Keratinocyte (primary cell): Measurements from ENCODE around the gene ZEB1. TPM values are rescaled to one million over a fixed set of nuclear protein-coding genes. Genes with fewer than 3 reads are reported as not detected.

ENCODE experiments used
- DNase-seq: peaks from one replicate; pipeline ENCODE4 v3.0.0-alpha.2; 2011; ENCODE audit warnings: low read depth, missing footprints, low spot score
- FAIRE-seq: peaks from 2 replicates; lab custom pipeline; 2011; peaks lifted over from hg19 to GRCh38; lab: Jason Lieb, UNC
- H2AFZ ChIP-seq: 2 replicates; pipeline ENCODE4 v1.6.0; 2012; ENCODE audit warnings: low read length, control low read depth, inconsistent platforms; ENCODE audit not compliant: control insufficient read depth
- H3K27ac ChIP-seq: 2 replicates; pipeline ENCODE4 v1.5.1; 2011; ENCODE audit warnings: low read length; ENCODE audit not compliant: control insufficient read depth, insufficient read depth
- H3K27me3 ChIP-seq: 3 replicates; pipeline ENCODE4 v1.6.0; 2011; ENCODE audit warnings: low read length; ENCODE audit not compliant: control insufficient read depth, insufficient read depth; ENCODE audit errors: extremely low read depth
- H3K36me3 ChIP-seq, 2 experiments: 2 replicates in 1 of 2; 3 replicates in 1 of 2; pipeline ENCODE4 v1.5.1; 2011; ENCODE audit warnings: low read length in 2 of 2, mild to moderate bottlenecking in 1 of 2; ENCODE audit not compliant: control insufficient read depth in 2 of 2, insufficient read depth in 2 of 2; ENCODE audit errors: extremely low read depth in 1 of 2
- H3K4me1 ChIP-seq: 3 replicates; pipeline ENCODE4 v1.5.1; 2011; ENCODE audit warnings: low read length; ENCODE audit not compliant: control insufficient read depth, insufficient read depth; ENCODE audit errors: extremely low read depth
- H3K4me2 ChIP-seq: 3 replicates; pipeline ENCODE4 v1.6.0; 2011; ENCODE audit warnings: low read depth, low read length; ENCODE audit not compliant: control insufficient read depth, insufficient read depth; ENCODE audit errors: extremely low read depth
- H3K4me3 ChIP-seq, 3 experiments: fragments of 200-600 bp in 1 of 3; sonication (generic) in 1 of 3; 2 replicates in 2 of 3; 3 replicates in 1 of 3; pipeline ENCODE4 v1.5.1; 2011 to 2016; ENCODE audit warnings: low read length in 3 of 3, mild to moderate bottlenecking in 3 of 3, control low read depth in 2 of 3, inconsistent platforms in 1 of 3, low read depth in 1 of 3, mixed read lengths in 1 of 3, mixed run types in 1 of 3, moderate library complexity in 1 of 3; ENCODE audit not compliant: control insufficient read depth in 2 of 3, insufficient read depth in 2 of 3; ENCODE audit errors: extremely low read depth in 1 of 3
- H3K79me2 ChIP-seq: 2 replicates; pipeline ENCODE4 v1.6.0; 2012; ENCODE audit warnings: low read length; ENCODE audit not compliant: control insufficient read depth, insufficient read depth
- H3K9ac ChIP-seq: 3 replicates; pipeline ENCODE4 v1.6.0; 2011; ENCODE audit warnings: low read length; ENCODE audit not compliant: control insufficient read depth, insufficient read depth; ENCODE audit errors: extremely low read depth
- H3K9me1 ChIP-seq: 3 replicates; pipeline ENCODE4 v1.6.0; 2011; ENCODE audit warnings: low read length; ENCODE audit not compliant: control insufficient read depth, insufficient read depth; ENCODE audit errors: extremely low read depth
- H3K9me3 ChIP-seq: 2 replicates; pipeline ENCODE4 v1.5.1; 2012; ENCODE audit warnings: low read depth, low read length; ENCODE audit not compliant: control insufficient read depth
- H4K20me1 ChIP-seq: 3 replicates; pipeline ENCODE4 v1.6.0; 2011; ENCODE audit warnings: low read length; ENCODE audit not compliant: control insufficient read depth, insufficient read depth; ENCODE audit errors: extremely low read depth
- CTCF ChIP-seq, 3 experiments: IDR thresholded peaks in 1 of 3; conservative IDR thresholded peaks in 1 of 3; optimal IDR thresholded peaks in 1 of 3; 2 replicates in 2 of 3; 3 replicates in 1 of 3; pipeline versions ENCODE3 to v1.5.1; 2011; ENCODE audit warnings: low read length in 3 of 3, mild to moderate bottlenecking in 3 of 3, moderate library complexity in 2 of 3, control low read depth in 1 of 3, inconsistent platforms in 1 of 3; ENCODE audit not compliant: insufficient read depth in 2 of 3; ENCODE audit errors: extremely low read depth in 1 of 3
- EZH2 ChIP-seq: IDR thresholded peaks from one replicate; pipeline ENCODE4 v1.6.1; 2012; ENCODE audit warnings: inconsistent platforms, mild to moderate bottlenecking, low read length, moderate library complexity
- dilution Hi-C: fragments of 300-500 bp; cut with MboI; formaldehyde crosslinking; loops from one replicate; pipeline ENCODE4 v1.7.0; 2020; ENCODE audit warnings: low sequenced_read_pairs; ENCODE audit not compliant: extremely low pct_ligation_motif_present
- polyA plus RNA-seq, 5 experiments: library from polyadenylated mRNA; depleted of rRNA in 3 of 5; stranded (reverse) in 3 of 5; stranded (forward) in 1 of 5; unstranded in 1 of 5; fragments of >200 nt; gene quantifications; 1 replicate in 1 of 5; 2 replicates in 3 of 5; 3 replicates in 1 of 5; pipeline versions ENCODE4 v1.2.1 to v1.2.3, GENCODE V29; 2011 to 2012; ENCODE audit warnings: missing spikeins in 2 of 5, low read depth in 1 of 5, low replicate concordance in 1 of 5

Gene ZEB1
- polyA plus RNA-seq, 1 donor (not counting 4 experiments of a cell fraction or from before 2014, with no cell fraction given) = 0.96 TPM

GRCh38 chr10:31340343-31340742, 21.3 kb downstream of the ZEB1 start:
- DNase-seq (no peak), FAIRE-seq (no peak)
- H3K27ac ChIP-seq = no peak overlapping the region
- no peaks in the 10 kb centered on the region for H3K27me3 ChIP-seq
- no peak overlapping the region for H2AFZ ChIP-seq
- dilution Hi-C loops = no loop called here
- H3K4me1 ChIP-seq = no peaks in the 10 kb centered on the region
- H4K20me1 ChIP-seq = no peaks in the 10 kb centered on the region
- TF ChIP-seq CTCF (optimal IDR thresholded peaks at IDR 0.05 in 1 of 3, IDR thresholded peaks at IDR 0.05 in 1 of 3, conservative IDR thresholded peaks at IDR 0.05 in 1 of 3; ENCODE audit: extremely low read depth in 1 of 3, insufficient read depth in 2 of 3, low read length in 3 of 3) = no peak
- no peak for TF ChIP-seq EZH2
- no peak overlapping the region for H3K4me2 ChIP-seq
- H3K9me1 ChIP-seq = no peaks in the 10 kb centered on the region
- no peaks in the 10 kb centered on the region for H3K36me3 ChIP-seq
- no peak overlapping the region for H3K4me3 ChIP-seq
- H3K9ac ChIP-seq = no peak overlapping the region
- no peaks in the 10 kb centered on the region for H3K79me2 ChIP-seq
- no peaks in the 10 kb centered on the region for H3K9me3 ChIP-seq

- dilution Hi-C loops = no loop called here
- no peak for FAIRE-seq
- H4K20me1 ChIP-seq = no peaks in the 10 kb centered on the region
Measured at GRCh38 chr10:31341552-31341951, 22.5 kb downstream of the ZEB1 start.

More at GRCh38 chr10:31341552-31341951, 22.5 kb downstream of the ZEB1 start:
- H3K27ac ChIP-seq = no peak overlapping the region
- H3K79me2 ChIP-seq = no peaks in the 10 kb centered on the region
- TF ChIP-seq EZH2 (no peak), CTCF (optimal IDR thresholded peaks at IDR 0.05 in 1 of 3, IDR thresholded peaks at IDR 0.05 in 1 of 3, conservative IDR thresholded peaks at IDR 0.05 in 1 of 3; ENCODE audit: extremely low read depth in 1 of 3, insufficient read depth in 2 of 3, low read length in 3 of 3) (no peak)
- H3K9me1 ChIP-seq = no peaks in the 10 kb centered on the region
- DNase-seq = no peak
- no peak overlapping the region for H2AFZ ChIP-seq
- no peaks in the 10 kb centered on the region for H3K27me3 ChIP-seq
- no peaks in the 10 kb centered on the region for H3K4me1 ChIP-seq
- no peaks in the 10 kb centered on the region for H3K36me3 ChIP-seq
- H3K4me3 ChIP-seq = no peak overlapping the region
- no peak overlapping the region for H3K9ac ChIP-seq
- H3K4me2 ChIP-seq = no peak overlapping the region
- H3K9me3 ChIP-seq = no peaks in the 10 kb centered on the region
